ENCODE data around the gene MUTYH. TPM values are rescaled to one million over a fixed set of nuclear protein-coding genes. Genes with fewer than 3 reads are reported as not detected.

Gene MUTYH
- total and polyA plus RNA-seq, 9 of the 15 experiments (the other 6 are each of a cell fraction or from before 2014, with no cell fraction given) = 3.4 to 53.5 (median 29.0) TPM

DNA sequence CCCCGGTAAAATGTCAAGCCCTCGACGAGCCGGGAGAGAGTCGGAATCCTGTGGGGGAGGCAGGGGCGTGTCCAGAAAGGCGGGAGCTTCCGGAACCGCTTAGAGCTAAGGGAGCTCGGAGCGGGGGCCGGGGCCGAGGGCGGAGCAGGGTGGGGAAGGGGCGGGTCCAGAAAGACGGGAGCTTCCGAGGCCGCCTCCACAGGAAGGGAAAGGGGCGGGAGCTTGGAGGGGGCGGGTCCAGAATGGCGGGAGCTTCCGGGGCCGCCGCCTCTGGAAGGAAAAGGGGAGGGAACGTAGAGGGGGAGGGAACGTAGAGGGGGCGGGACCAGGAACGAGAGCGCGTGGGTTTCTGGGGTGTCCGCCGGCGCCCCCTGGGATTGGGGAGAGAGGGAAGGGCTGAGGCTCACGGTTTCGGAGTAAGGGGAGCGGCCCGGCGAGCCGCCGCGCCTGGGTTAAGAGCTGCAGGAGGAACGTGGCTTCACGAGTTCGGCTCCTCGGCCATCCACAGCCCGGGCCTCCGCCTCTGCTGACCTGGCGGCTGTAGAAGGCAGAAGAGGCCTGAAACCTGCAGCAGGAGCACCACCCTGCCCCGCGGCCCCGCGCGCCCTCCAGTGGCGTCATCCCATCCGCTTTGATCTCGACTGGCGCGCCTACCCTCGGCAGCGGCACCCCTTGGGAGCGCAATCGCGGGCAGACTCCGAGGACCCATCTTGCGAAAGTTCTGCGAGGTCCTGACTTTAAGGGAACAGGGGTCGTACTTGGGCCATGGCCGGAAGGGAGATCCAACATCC, 36.5 kb downstream of the MUTYH start (continued):
- TF ChIP-seq, protein P1, sequence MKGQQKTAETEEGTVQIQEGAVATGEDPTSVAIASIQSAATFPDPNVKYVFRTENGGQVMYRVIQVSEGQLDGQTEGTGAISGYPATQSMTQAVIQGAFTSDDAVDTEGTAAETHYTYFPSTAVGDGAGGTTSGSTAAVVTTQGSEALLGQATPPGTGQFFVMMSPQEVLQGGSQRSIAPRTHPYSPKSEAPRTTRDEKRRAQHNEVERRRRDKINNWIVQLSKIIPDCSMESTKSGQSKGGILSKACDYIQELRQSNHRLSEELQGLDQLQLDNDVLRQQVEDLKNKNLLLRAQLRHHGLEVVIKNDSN (CRISPR knock-in tag; IDR thresholded peaks at IDR 0.05) = no peak; the same call in 1 of the 2 replicates
- TF ChIP-seq ESRRA (IDR thresholded peaks at IDR 0.05; ENCODE audit: borderline replicate concordance, low read depth) (peak; percentile 73; the same call in 1 of the 2 replicates), TSC22D4 (tag; IDR thresholded peaks at IDR 0.05) (no peak), JUND (IDR thresholded peaks at IDR 0.05; ENCODE audit: borderline replicate concordance, low read depth, low read length) (peak; percentile 51), JUND (tag; IDR thresholded peaks at IDR 0.05; ENCODE audit: borderline replicate concordance, low read depth, low read length) (peak; percentile 57; the same call in 1 of the 3 replicates), STAG1 (CRISPR knock-in tag; IDR thresholded peaks at IDR 0.05; ENCODE audit: borderline replicate concordance) (peak; percentile 96), GATAD2B (IDR thresholded peaks at IDR 0.05; ENCODE audit: borderline replicate concordance) (0 out of 2 replicates have a peak, but pooled peaks have one; percentile 19), MEIS2 (IDR thresholded peaks at IDR 0.05; ENCODE audit: partially characterized antibody) (peak; percentile 3), KAT8 (IDR thresholded peaks at IDR 0.05; ENCODE audit: low read depth) (no peak), ZFPM2 (CRISPR knock-in tag; IDR thresholded peaks at IDR 0.05) (no peak), TEAD4 (IDR thresholded peaks at IDR 0.05; ENCODE audit: low read length) (peak; percentile 29; the same call in 1 of the 2 replicates), TEAD4 (CRISPR knock-in tag; IDR thresholded peaks at IDR 0.05; ENCODE audit: borderline replicate concordance) (no peak)
- TF ChIP-seq, protein P2, sequence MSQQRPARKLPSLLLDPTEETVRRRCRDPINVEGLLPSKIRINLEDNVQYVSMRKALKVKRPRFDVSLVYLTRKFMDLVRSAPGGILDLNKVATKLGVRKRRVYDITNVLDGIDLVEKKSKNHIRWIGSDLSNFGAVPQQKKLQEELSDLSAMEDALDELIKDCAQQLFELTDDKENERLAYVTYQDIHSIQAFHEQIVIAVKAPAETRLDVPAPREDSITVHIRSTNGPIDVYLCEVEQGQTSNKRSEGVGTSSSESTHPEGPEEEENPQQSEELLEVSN (IDR thresholded peaks at IDR 0.05; ENCODE audit: borderline replicate concordance in 1 of 2, extremely low read depth in 1 of 2, insufficient read depth in 1 of 2, insufficient read length in 1 of 2, low read depth in 1 of 2, low read length in 1 of 2, poor library complexity in 1 of 2, severe bottlenecking in 1 of 2) = peak; percentile 65 to 78
- TF ChIP-seq, protein P3, sequence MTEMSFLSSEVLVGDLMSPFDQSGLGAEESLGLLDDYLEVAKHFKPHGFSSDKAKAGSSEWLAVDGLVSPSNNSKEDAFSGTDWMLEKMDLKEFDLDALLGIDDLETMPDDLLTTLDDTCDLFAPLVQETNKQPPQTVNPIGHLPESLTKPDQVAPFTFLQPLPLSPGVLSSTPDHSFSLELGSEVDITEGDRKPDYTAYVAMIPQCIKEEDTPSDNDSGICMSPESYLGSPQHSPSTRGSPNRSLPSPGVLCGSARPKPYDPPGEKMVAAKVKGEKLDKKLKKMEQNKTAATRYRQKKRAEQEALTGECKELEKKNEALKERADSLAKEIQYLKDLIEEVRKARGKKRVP (CRISPR knock-in tag; IDR thresholded peaks at IDR 0.05) = 0 out of 2 replicates have a peak, but pooled peaks have one; percentile 46
- TF ChIP-seq, protein P4, sequence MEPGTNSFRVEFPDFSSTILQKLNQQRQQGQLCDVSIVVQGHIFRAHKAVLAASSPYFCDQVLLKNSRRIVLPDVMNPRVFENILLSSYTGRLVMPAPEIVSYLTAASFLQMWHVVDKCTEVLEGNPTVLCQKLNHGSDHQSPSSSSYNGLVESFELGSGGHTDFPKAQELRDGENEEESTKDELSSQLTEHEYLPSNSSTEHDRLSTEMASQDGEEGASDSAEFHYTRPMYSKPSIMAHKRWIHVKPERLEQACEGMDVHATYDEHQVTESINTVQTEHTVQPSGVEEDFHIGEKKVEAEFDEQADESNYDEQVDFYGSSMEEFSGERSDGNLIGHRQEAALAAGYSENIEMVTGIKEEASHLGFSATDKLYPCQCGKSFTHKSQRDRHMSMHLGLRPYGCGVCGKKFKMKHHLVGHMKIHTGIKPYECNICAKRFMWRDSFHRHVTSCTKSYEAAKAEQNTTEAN (CRISPR knock-in tag; IDR thresholded peaks at IDR 0.05) = peak; percentile 86; the same call in 1 of the 2 replicates
- TF ChIP-seq, protein P5, sequence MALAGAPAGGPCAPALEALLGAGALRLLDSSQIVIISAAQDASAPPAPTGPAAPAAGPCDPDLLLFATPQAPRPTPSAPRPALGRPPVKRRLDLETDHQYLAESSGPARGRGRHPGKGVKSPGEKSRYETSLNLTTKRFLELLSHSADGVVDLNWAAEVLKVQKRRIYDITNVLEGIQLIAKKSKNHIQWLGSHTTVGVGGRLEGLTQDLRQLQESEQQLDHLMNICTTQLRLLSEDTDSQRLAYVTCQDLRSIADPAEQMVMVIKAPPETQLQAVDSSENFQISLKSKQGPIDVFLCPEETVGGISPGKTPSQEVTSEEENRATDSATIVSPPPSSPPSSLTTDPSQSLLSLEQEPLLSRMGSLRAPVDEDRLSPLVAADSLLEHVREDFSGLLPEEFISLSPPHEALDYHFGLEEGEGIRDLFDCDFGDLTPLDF (CRISPR knock-in tag; IDR thresholded peaks at IDR 0.05) = peak; percentile 91
- TF ChIP-seq, protein P6, sequence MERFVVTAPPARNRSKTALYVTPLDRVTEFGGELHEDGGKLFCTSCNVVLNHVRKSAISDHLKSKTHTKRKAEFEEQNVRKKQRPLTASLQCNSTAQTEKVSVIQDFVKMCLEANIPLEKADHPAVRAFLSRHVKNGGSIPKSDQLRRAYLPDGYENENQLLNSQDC (CRISPR knock-in tag; IDR thresholded peaks at IDR 0.05) = no peak
- TF ChIP-seq, protein P7, sequence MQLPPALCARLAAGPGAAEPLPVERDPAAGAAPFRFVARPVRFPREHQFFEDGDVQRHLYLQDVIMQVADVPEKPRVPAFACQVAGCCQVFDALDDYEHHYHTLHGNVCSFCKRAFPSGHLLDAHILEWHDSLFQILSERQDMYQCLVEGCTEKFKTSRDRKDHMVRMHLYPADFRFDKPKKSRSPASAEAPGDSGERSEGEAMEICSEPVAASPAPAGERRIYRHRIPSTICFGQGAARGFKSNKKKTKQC (CRISPR knock-in tag; IDR thresholded peaks at IDR 0.05) = peak; percentile 49; the same call in 1 of the 2 replicates

Data from K562 (cell line).